ENCODE measurements around the gene SEPTIN5.

Gene SEPTIN5

DNA sequence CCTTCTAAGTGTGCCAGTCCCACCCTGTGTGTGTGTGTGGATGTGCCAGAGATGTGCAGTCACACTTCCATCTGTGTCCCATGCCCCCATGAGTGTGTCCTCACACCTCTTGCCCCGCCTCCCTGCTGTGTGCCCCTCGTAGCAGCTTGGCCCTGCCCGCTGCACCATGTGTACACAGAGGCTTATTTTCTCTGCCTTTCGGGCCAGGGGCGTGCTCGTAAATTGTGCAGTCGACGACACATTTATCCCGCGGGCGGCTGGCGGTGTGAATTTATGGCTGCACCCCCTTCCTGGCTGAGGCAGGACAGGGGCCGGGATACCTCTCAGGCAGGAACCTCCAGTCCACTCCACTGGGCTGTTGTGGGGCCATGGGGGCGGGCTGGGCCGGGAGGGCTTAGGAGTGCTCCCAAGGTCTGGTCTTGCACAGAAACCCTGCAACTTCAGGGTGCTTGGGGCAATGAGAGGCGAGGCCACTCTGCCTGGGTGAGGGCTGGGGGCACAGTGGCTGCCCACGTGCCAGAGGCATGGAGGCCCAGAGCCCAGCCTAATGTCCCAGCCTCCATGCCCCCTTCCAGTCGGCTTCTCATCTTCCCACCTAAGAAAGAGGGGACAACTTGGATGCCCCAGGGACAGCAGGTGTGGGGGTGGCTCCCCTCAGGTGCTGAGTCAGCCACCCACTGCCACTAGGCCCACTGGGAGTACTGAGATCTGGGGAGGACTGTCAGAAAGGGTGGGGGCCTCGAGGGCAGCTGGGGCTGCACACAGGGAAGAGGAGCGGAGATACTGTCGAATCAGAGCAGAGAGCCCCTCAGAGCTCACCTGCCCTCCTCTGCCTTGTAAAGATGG lies 21.6 kb downstream of the SEPTIN5 start:
- no peak for DNase-seq

DNA sequence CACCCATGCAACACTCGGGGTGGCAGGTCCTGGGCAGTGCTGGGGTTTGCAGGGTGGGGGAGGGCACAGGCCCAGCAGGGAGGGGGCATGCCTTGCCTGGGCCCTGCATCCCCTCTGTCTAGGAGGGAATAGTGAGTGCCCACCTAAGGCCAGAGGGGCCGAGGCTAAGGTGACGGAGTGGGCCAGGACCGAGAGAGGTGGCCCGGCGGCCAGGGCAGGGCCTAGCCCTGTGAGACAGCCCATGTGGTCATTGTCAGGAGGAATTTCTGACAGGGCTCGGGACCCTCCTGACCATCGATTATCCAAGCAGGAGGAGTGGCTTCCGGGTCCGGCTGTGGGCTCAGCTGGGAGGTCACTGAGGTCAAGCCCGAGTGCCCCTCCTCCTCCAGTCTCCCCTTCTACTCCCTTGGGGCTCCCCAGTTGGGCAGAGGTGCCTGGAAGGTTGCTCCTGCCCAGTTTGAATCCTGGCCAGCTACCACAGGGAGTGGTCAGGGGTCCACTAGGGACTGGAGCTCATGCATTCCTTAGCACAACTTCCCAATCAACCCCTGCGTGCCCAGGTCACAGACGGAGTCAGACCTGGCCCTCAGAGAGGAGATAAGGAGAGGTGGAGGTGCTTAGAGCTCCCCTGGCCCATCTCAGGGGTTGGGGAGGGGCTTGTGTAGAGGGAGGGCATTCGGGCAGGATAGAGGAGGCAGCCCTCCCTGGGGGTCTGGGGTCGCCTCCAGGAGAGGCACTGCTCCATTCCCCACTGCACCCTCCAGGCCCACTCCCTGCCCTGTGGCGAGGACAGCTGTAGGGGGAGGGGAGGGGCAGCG lies 23.8 kb downstream of the SEPTIN5 start:
- DNase-seq: no peak

DNA sequence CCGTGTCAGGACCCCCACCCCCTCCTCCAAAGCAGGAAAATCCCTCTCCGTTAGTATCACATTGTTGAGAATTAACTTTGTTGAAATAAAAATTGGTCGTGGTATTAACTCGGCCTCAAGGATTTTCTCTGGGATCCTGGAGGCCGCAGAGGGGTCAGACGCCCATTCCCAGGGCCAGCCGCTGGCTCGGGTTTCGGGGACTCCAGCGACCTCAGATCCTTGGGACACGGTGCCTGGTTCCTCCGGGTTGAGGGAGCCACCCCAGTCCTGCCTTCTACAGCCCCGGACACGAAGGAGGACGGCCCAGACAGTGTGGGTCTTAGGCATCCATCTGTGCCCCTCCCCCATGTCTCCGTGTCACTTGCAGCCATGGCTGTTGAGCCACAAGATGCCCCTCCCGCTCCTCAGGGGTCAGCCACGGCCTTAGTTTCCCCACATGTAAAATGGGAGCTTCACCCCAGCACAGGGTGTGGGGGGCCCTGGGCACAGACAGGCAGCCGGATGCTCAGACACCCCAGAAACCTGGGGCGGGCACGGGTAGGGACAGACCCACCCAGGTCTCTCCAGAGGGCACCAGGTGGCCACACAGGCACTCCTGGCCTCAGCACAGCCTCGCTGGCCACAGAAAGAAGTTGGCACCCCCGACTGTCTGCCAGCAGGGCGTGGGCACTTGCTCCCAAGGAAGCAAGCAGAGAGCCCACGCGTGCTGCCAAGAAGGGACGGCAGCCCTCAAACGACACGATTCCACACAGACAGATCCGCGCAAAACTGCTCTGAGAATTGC lies 24.6 kb downstream of the SEPTIN5 start:
- DNase-seq: no peak

DNA sequence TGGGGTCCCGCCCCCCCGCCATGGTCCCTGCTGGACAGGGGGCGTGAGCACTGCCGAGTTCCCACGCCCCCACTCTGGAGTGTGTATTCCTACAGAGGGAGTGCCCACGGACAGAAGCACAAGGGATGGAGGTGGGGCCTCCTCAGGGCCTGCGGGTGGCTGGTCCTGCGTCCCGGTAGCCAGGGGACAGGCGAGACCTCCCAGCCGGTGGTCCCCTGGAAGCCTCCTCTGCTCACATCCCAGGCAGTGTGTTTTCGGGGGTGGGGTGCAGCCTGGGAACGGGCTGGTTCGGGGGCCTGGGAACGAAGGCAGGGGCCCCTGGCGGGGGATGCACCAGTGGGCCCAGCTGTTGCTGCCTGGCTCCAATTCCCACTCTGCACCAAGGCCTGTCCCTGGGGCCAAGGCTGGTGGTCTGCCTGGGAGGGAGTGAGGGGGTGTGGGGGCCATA lies 25.2 kb downstream of the SEPTIN5 start:
- DNase-seq: no peak

DNA sequence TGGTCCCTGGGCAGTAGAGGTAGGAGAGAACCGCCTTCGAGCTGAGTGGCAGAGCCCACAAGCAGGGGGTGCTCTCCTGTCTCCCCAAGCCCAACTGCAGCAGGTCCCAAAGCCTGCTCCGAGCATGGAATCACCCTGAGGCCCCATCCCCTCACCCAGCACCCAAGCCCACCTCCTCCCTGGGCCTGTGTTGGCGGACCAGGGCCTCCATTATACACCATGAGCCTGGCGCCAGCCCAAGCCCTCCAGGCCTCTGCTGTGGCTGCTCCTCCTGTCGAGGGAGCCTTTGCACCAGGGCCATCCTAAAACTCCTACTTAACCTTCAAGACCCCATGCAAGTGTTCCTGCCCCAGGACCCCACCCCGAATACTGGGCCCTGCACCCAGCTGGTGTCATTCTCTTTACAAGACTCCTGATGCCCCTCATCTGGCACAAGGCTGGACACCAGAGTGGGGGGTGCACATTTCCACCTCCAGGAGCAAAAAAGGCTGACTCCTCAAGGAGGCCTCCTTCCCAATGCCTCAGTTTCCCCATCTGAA lies 25.7 kb downstream of the SEPTIN5 start:
- no peak for DNase-seq

DNA sequence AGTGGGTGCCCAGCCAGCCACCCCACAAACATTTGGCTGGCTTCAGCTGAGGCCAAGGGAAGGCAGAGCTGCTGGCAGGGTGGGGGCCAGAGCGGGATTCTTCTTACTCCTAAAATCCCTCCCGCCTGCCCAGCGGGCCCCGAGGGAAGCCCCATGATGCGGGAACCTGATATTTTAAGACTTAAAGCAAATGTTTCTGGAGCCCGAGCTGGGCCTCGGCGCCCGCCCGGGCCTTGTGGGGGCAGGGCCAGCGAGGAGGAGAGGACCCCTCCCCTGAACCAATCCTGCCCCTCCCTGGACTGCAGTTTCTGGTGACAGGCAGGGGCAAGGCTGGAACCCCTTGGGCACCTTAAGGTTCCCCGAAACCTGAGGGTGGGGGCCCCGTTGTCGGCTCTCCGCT lies 26.3 kb downstream of the SEPTIN5 start:
- no peak for DNase-seq

DNA sequence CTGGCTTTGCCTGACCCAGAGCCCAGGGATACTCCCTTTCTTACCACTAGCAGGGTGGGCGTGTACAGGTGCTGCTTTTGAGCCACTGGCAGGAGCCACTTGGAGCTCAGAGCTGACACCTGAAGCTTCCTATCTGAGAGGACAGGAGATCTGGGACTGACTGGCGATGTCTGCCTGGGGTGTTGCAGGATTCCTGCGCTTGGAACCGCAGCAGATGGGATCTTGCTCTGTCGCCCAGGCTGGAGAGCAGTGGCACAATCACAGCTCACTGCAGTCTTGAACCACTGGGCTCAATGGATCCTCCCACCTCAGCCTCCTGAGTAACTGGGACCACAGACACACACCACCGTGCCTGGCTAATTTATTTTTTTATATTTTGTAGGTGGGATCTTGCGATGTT lies 26.8 kb downstream of the SEPTIN5 start:
- DNase-seq: no peak

DNA sequence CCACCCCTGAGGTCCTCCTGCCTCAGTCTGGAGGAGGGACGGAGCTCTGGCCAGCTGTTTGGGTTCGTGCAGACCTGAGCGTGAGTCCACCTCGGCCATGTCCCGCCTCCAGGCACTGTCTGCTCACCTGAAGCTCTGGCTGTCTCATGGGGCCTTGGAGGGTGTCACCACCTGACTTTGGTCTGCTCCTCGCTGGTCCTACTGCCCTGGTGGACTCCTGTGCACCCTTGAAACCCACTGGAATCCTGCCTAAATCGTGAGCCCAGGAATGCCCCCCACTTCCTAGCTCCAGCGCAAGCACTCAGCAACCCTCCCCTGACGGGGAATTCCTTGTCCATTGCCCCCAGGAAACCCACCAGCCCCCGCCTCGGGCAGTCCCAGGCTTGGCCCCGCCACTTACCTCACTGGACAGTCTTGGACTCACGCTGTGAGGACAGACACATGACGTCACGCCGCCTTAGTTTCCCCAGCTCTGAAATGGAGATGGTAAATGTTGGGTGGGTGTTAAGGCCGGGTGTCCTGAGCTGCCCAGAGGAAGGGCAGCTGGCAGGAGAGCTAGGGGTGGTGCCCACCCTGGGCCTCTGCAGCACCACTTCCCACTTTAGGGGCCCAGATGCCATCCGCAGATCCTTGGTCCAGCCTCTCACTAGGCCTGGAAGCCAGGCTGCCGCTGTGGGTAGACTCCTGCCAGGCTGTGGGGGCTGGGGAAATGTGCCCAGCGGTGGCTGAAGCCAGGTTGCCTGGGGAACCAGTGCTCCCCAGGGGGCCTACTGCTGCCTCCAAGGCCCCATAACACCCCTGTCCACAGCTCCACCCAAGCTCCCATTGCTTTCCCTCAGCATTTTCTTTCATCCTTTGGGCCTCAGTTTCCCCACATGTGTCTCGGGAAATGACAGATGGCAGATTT lies 28.1 kb downstream of the SEPTIN5 start:
- no peak for DNase-seq

DNA sequence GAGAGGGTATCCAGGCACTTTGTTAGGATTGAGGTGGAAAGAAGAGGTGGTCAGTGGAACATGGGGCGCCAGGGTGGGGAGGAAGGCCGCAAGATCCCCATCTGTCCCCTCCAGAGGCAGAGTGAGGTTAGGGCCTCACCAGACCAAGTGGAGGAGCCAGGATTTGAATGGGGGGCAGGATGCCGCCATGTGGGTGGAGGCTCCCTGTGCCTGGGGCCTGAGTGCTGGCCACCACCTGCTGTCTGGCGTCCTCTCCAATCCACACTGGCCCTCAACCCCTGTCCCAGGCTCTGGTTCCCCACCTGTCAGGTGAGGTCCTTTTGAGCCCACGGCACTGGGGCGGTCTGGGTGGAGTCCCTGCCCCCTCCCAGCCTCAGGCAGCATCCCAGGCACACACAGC lies 28.8 kb downstream of the SEPTIN5 start:
- no peak for DNase-seq

DNA sequence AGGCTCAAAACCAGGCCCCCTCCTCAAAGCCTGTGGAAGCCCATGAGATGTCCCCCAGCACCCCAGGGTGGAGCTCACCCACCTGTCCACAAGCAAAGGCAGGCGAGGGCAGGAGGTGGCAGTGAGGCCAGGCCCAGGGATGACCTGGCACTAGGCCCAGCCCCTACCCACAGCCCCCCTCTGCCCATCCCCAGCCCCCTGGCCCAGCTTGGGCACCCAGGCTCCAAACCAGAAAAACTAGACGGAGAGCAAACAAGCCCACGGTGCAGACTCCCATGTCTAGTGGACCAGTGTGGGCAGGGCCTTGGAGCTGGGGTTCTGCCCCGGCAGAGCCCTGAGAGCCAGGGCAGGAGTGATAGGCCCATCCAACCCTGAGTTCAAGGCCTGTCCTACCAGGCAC lies 29.3 kb downstream of the SEPTIN5 start:
- no peak for DNase-seq

DNA sequence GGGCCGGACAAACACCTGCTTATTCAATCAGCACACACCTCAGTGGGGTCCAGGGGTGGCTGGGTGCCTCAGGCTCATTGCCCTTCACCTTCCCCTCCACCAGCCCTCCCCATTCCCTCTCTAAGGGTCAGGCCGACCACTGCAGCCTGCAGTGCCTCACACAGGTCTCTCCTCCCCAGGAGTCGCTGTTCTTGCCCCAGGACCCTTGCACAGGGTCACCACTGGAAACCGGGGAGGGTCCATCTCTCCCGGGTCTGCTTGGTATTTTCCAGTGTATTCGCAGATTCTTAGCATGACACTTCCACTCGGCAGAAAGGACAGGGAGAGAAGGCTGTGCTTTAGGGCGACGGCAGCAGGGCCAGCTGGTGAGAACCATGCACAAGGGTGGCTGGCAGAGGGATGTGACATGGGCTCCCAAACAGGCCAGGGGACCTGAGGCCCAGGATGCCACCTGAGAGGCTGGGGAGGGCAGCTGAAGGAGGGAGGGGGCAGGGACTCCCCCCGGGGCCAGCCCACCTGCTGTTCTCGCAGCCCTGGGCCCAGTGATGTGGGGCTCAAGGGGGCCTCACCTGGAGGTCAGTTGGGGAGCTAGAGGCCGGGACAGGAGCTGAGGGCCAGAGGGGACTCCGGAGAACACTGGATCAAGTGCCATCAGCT lies 30.2 kb downstream of the SEPTIN5 start:
- no peak for DNase-seq

DNA sequence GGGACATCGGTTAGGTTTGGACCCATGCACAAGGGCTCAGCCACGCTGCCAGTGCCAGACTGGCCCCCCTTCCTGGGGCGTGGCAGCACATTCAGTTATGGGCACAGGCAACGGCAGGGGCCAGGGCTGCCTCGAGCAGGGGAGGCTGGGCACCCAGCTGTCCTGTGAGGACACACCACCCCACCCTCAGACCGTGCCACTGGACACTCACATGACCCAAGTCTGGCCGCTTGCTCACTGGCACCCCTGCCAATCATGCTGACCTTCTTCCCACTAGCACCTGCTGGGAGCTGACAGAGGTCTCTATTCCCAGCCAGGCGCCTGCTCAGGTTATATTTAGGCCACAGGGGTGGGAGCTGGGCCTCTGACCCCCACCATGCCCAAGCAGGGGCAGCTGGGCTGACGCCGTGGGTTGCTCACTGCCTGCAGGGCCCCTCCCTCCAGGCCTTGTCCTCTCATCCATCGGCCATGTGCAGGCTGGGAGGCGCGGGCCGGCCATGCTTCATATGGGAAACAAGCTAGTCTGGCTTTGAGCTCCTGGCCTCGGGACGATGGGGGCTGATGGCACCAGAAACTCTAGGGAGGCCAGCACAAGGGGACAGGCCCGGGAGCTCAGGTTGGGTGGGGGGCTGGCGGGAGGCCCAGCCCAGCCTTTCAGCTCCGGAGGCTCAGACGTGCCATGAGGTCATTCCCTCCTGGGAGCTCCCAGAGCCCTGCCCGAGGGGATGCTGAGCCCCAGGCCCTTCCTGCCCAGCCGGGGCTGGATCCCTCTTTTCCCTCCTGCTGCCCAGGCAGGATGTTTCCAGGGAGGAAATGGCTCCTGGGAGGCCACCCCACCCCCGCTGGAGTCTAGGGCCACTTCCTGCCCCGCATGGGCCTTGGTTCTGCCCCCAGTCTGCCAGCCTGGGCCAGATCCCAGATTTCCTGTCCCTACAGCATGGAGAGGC lies 31.1 kb downstream of the SEPTIN5 start:
- DNase-seq: no peak

DNA sequence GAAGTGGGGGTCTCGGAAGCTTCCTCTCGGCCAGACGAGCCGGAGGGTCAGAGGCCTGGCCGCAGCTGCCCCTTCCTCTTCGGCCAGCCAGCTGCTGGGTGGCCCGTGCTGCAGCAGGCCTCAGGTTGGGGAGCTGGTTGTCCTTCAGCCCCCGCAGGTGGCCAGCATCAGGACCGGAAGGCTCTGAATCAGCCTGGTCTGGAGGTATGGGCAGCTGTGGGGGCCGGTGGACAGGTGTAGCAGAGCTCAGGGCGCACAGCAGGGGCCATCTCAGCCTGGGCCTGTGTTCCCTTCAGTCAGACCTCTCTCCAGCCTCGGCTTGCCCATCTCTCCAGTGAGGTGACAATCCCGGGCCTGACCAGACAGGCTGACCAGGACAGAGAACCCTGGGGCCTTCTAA lies 32.4 kb downstream of the SEPTIN5 start:
- DNase-seq: no peak

DNA sequence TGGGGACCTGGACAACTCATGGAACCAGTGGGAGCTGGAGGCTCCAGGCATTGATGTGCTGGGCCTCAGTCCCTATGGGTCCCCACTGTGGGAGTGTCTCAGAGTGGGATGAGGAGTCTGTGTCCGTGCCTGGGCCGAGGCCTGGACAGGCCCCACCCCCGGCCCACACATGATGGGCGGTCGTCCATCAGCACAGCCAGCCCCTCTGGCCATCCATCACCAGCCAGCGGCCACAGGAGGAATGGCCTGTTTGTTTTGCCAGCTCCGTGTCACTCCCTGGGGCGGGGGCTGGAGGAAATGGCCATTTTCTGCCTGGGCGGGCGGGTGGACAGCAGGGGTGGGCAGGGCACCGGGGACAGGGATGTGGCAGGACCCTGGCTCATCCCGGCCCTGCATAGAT lies 33.2 kb downstream of the SEPTIN5 start:
- no peak for DNase-seq

DNA sequence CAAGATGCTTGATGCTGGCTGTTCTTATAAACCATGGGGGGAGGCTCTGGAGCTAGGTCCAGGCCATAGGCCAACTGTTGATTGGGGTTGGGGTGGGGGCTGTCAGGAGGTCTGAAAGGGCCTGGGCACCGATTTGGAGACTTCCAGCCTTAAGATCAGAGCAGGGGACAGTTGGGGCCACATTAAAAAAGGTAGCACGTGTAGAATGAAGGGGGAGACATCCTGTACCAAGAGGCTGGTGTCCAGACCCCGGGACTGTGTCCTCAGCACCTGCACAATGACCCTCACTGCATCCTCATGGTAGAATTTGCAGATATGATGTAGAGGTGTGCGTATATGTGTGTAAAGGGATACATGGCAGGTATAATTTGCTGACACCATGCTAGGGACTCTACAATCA lies 33.8 kb downstream of the SEPTIN5 start:
- DNase-seq: no peak

DNA sequence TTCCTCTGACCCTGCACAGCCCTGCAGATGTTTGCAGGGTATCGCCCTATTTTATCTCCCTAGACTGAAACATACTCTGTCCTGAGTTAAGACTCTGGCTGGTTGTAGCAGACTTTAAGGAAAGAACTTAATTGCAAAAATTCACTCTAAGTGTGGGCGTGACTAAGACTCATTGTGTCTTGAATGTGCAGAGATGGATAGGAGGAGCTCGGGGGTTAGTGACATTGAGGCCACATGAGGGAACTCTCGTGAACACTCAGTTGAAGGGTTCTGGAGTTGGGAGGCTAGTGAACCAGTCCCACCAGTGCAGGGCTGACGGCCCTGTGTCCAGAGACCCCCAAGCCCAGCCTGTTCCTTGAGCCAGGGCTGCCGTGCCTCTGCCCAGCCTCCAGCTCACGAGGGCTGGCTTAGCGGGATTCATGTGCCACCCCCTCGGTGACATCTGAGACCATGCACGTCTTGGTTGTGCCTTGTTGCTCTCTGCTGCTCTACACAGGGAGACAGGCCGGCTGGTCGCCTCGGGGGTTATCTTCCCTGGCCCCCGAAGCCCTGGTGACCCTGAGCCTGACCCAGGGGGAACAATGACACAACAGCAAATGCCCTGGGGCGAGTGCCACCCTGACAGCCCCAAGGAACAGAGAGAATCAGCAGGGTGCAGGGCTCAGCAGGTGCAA lies 34.8 kb downstream of the SEPTIN5 start:
- DNase-seq: no peak

DNA sequence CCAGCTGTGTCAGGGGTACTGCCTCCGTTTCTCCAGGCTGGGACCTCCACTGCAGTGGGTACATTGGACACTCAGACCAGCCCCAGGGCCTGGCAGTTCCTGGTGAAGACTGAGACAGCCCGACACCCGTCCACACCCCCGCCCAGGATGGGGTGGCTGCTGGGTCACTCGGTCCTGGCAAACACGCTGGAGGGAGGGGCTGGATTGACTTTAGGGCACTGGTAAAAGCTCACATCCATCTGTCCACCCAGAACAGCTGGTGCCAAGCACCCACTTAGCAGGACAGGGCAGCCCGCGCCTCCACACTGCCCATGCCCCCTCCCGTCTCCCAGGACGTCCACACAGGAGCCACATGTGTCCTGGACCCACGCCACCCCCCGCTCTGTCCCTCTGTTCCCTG lies 35.6 kb downstream of the SEPTIN5 start:
- DNase-seq: no peak

DNA sequence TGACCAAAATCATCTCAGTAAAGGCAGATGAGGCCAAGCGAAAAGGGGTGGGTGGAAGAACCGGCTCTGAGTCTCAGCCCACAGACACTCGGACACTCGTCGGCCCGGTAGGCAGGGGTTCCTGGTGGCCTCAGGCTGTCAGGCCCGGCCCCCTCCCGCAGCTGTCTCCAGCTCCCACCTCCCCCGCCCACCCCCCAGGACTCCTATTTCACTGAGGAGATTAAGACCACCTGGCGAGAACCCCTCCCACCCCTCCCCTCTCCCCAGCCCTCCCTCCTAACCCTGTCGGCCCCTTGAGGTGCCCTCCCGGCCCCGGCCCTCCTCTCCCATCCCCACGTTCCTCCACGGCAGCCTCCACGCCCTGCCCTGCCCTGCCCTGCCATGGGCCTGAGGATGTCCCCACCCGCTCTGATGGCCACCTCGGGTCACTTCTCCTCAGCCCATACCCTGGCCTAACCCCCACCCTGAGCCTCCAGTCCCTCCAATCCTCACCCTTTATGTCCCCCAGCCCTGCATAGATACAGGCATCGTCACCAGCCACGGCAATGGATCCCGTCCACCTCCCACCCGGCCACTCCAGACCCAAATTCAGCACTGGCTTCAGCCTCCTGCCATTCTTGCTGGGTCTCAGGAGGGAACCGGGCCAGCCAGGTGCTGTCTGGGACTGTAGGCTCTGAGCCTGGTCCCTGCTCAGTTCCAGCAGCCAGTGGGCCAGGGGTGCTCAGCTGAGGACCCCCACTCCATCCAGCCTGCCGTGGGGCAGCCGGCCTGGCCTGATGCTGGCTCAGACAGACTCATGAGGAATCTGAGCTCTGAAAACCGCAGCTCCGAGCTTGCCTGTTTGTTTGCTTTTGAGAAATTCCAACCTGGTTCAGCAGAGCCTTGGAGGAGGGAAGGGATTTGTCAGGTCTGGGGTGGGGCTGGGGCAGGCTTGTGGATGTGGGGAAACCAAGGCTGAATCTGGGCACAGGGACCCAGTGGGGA lies 36.5 kb downstream of the SEPTIN5 start:
- DNase-seq: no peak

Measured in NCI-H510A (cell line).